IMR-90 (cell line): ENCODE measurements around the gene DPF1. TPM values are rescaled to one million over a fixed set of nuclear protein-coding genes. Genes with fewer than 3 reads are reported as not detected.

ENCODE experiments used
- ATAC-seq: fragments of 200-7000 bp; cut with Tn5 transposase; 2 replicates; pipeline ENCODE4 v1.9.1; 2020; ENCODE audit warnings: low read depth, mild to moderate bottlenecking, moderate library complexity
- BruUV-seq: library from RNA; stranded (reverse); fragments of 400-500 nt; replicated peaks from 2 replicates; lab custom pipeline; 2021; lab: Mats Ljungman, UMichigan
- CTCF ChIA-PET: fragments of 300-600 bp; formaldehyde crosslinking; extraction: SDS; loops from one replicate; lab custom pipeline; 2021; ENCODE audit warnings: antibody characterized with exemption; lab: Yijun Ruan, JAX
- POLR2A ChIA-PET: fragments of 300-600 bp; sonication (Branson Sonifier 250); formaldehyde crosslinking; loops from one replicate; lab custom pipeline; 2022; ENCODE audit warnings: antibody characterized with exemption; ENCODE audit not compliant: unreplicated experiment; lab: Charles Lee
- DNase-seq: peaks from one replicate; pipeline ENCODE4 v3.0.0; 2013
- H2AFZ ChIP-seq: replicated peaks from 2 replicates; pipeline ENCODE3; 2013; ENCODE audit warnings: low read length, mild to moderate bottlenecking; ENCODE audit not compliant: poor library complexity
- H2AK5ac ChIP-seq: 2 replicates; pipeline ENCODE4 v1.6.1; 2013; ENCODE audit warnings: low read depth, low read length, inconsistent platforms
- H2AK9ac ChIP-seq: replicated peaks from 2 replicates; pipeline ENCODE3; 2013; ENCODE audit warnings: mild to moderate bottlenecking, low read depth, low read length, moderate library complexity; ENCODE audit not compliant: poor library complexity
- H2BK120ac ChIP-seq: 2 replicates; pipeline ENCODE4 v1.6.1; 2013; ENCODE audit warnings: low read depth, low read length, inconsistent platforms
- H2BK15ac ChIP-seq: 3 replicates; pipeline ENCODE4 v1.6.1; 2013; ENCODE audit warnings: low read depth, low read length, inconsistent platforms
- H2BK20ac ChIP-seq: 2 replicates; pipeline ENCODE4 v1.6.1; 2013; ENCODE audit warnings: low read depth, mild to moderate bottlenecking, inconsistent platforms, low read length, moderate library complexity
- H2BK5ac ChIP-seq: 2 replicates; pipeline ENCODE4 v1.6.1; 2013; ENCODE audit warnings: mild to moderate bottlenecking, low read depth, low read length, inconsistent platforms; ENCODE audit not compliant: poor library complexity, severe bottlenecking
- H3K14ac ChIP-seq: replicated peaks from 2 replicates; pipeline ENCODE4 v1.6.1; 2013; ENCODE audit warnings: low read depth, low read length, inconsistent platforms
- H3K18ac ChIP-seq: 2 replicates; pipeline ENCODE4 v1.6.1; 2013; ENCODE audit warnings: low read depth, low read length, control low read depth
- H3K23ac ChIP-seq: 2 replicates; pipeline ENCODE4 v1.6.1; 2013; ENCODE audit warnings: low read depth, low read length, inconsistent platforms
- H3K27ac ChIP-seq: 2 replicates; pipeline ENCODE4 v1.5.1; 2013; ENCODE audit warnings: mild to moderate bottlenecking, control low read depth, low read length; ENCODE audit not compliant: insufficient read depth
- H3K27me3 ChIP-seq: 2 replicates; pipeline ENCODE4 v1.6.1; 2013; ENCODE audit warnings: low read length; ENCODE audit not compliant: control insufficient read depth, insufficient read depth
- H3K36me3 ChIP-seq: 2 replicates; pipeline ENCODE4 v1.6.1; 2013; ENCODE audit warnings: low read length, mixed read lengths; ENCODE audit not compliant: control insufficient read depth, insufficient read depth
- H3K4ac ChIP-seq: 2 replicates; pipeline ENCODE4 v1.6.1; 2013; ENCODE audit warnings: low read depth, low read length, inconsistent platforms
- H3K4me1 ChIP-seq: 2 replicates; pipeline ENCODE4 v1.6.1; 2013; ENCODE audit warnings: low read length, mixed read lengths; ENCODE audit not compliant: control insufficient read depth, insufficient read depth
- H3K4me2 ChIP-seq: 2 replicates; pipeline ENCODE4 v1.6.1; 2013; ENCODE audit warnings: low read depth, mild to moderate bottlenecking, control low read depth, low read length, moderate library complexity
- H3K4me3 ChIP-seq: 2 replicates; pipeline ENCODE4 v1.5.1; 2013; ENCODE audit warnings: low read depth, mild to moderate bottlenecking, control low read depth, low read length, moderate library complexity; ENCODE audit not compliant: insufficient read depth
- H3K56ac ChIP-seq: 2 replicates; pipeline ENCODE4 v1.6.1; 2013; ENCODE audit warnings: low read length, inconsistent platforms; ENCODE audit not compliant: insufficient read depth; ENCODE audit errors: extremely low read depth
- H3K79me1 ChIP-seq, 2 experiments: 2 replicates each; pipeline ENCODE4 v1.6.1; 2013; ENCODE audit warnings: low read length in 2 of 2, inconsistent platforms in 1 of 2, low read depth in 1 of 2
- H3K9ac ChIP-seq: 2 replicates; pipeline ENCODE4 v1.6.1; 2013; ENCODE audit warnings: low read depth, low read length, control low read depth
- H3K9me1 ChIP-seq: 2 replicates; pipeline ENCODE4 v1.6.1; 2013; ENCODE audit warnings: low read length, inconsistent platforms; ENCODE audit not compliant: insufficient read depth
- H3K9me3 ChIP-seq: 2 replicates; pipeline ENCODE4 v1.6.1; 2013; ENCODE audit warnings: low read length; ENCODE audit not compliant: control insufficient read depth, insufficient read depth
- H4K20me1 ChIP-seq: 2 replicates; pipeline ENCODE4 v1.6.1; 2013; ENCODE audit warnings: low read length, inconsistent platforms; ENCODE audit not compliant: insufficient read depth
- H4K5ac ChIP-seq: 2 replicates; pipeline ENCODE4 v1.6.1; 2013; ENCODE audit warnings: mild to moderate bottlenecking, low read depth, low read length, control low read depth
- H4K8ac ChIP-seq, 2 experiments: 2 replicates each; pipeline ENCODE4 v1.6.1; 2013; ENCODE audit warnings: low read depth in 2 of 2, low read length in 2 of 2, control low read depth in 1 of 2, inconsistent platforms in 1 of 2
- H4K91ac ChIP-seq: 2 replicates; pipeline ENCODE4 v1.6.1; 2013; ENCODE audit warnings: low read depth, low read length, inconsistent platforms; ENCODE audit not compliant: insufficient read depth
- CEBPB ChIP-seq: IDR thresholded peaks from 2 replicates; pipeline ENCODE4 v1.6.1; 2012; ENCODE audit warnings: low read depth, low read length, improper control_type of control experiment
- FOS ChIP-seq: fragments of 150-350 bp; IDR thresholded peaks from 2 replicates; pipeline ENCODE4 v1.6.1; 2016; ENCODE audit warnings: low read depth, low read length
- MAFK ChIP-seq: IDR thresholded peaks from 2 replicates; pipeline ENCODE4 v1.6.1; 2012; ENCODE audit warnings: low read depth, low read length, improper control_type of control experiment
- MXI1 ChIP-seq: IDR thresholded peaks from 2 replicates; pipeline ENCODE4 v1.6.1; 2012; ENCODE audit warnings: low read depth, mild to moderate bottlenecking, low read length, moderate library complexity, borderline replicate concordance
- NFE2L2 ChIP-seq: fragments of 150-350 bp; IDR thresholded peaks from 2 replicates; pipeline ENCODE4 v1.6.1; 2016; ENCODE audit warnings: low read depth, mild to moderate bottlenecking, low read length
- POLR2A ChIP-seq: IDR thresholded peaks from 2 replicates; pipeline ENCODE4 v1.6.1; 2012; ENCODE audit warnings: mild to moderate bottlenecking, low read depth, low read length
- RCOR1 ChIP-seq: IDR thresholded peaks from 2 replicates; pipeline ENCODE4 v1.6.1; 2012; ENCODE audit warnings: mild to moderate bottlenecking, low read length, improper control_type of control experiment; ENCODE audit not compliant: insufficient replicate concordance
- RFX5 ChIP-seq: IDR thresholded peaks from 2 replicates; pipeline ENCODE4 v1.8.0; 2012; ENCODE audit warnings: low read depth, mild to moderate bottlenecking, low read length, moderate library complexity
- WGBS, 2 experiments: methylation state at CpG; one replicate each; pipeline versions ENCODE4 v1.1.5 to v1.1.7; 2013; ENCODE audit warnings: missing lambda C conversion rate in 2 of 2; ENCODE audit not compliant: insufficient read length in 1 of 2; ENCODE audit errors: extremely low coverage in 2 of 2; 5-methylcytosine and 5-hydroxymethylcytosine counted together
- dilution Hi-C: fragments of 300-500 bp; cut with HindIII; formaldehyde crosslinking; loops from one replicate; pipeline ENCODE4 v1.14.3; 2018; ENCODE audit warnings: low sequenced_read_pairs; ENCODE audit not compliant: unreplicated experiment
- in situ Hi-C: fragments of 300-500 bp; cut with MboI; formaldehyde crosslinking; loops from 3 replicates; pipeline ENCODE4 v1.14.3; 2019; ENCODE audit warnings: low sequenced_read_pairs, inconsistent platforms, mixed read lengths
- intact Hi-C: fragments of 100-400 bp; cut with micrococcal nuclease; formaldehyde crosslinking; loops from 2 replicates; pipeline ENCODE4 v1.10.0; 2022
- polyA plus RNA-seq, 3 experiments: library from polyadenylated mRNA; depleted of rRNA; stranded (reverse); fragments of >200 nt; gene quantifications; 2 replicates each; pipeline ENCODE4 v1.2.3, GENCODE V29; 2012; ENCODE audit warnings: low replicate concordance in 1 of 3
- total RNA-seq: library from RNA; depleted of rRNA; stranded (reverse); fragments of >200 nt; gene quantifications from 2 replicates; pipeline ENCODE4 v1.2.3, GENCODE V29; 2012

The DPF1 gene
- total and polyA plus RNA-seq, 2 of the 4 experiments (the other 2 are of a cell fraction) = 3.2 to 5.5 TPM

GRCh38 chr19:38193445-38193844 is 30.6 kb downstream of the DPF1 start:
- Histone ChIP-seq H3K9ac (no peak overlapping the region), H2BK5ac (no peak overlapping the region), H3K9me3 (no peaks in the 10 kb centered on the region), H4K20me1 (no peaks in the 10 kb centered on the region), H2AK5ac (no peak overlapping the region), H3K36me3 (peaks cover 14% of the 10 kb centered on the region), H3K27ac (no peak overlapping the region), H2BK15ac (no peak overlapping the region), H4K5ac (no peak overlapping the region), H4K91ac (no peak overlapping the region), H2BK20ac (no peak overlapping the region), H2AK9ac (no peak overlapping the region), H3K56ac (no peak overlapping the region), H3K18ac (no peak overlapping the region), H3K79me1 (peaks cover 0 to 12% of the 10 kb centered on the region in 2 experiments; a peak in 2 of 4 replicates), H3K27me3 (no peaks in the 10 kb centered on the region), H3K9me1 (peaks cover 6% of the 10 kb centered on the region; the same call in 1 of the 2 replicates), H3K4me1 (no peaks in the 10 kb centered on the region), H2BK120ac (no peak overlapping the region), H3K4me2 (no peak overlapping the region), H3K23ac (no peak overlapping the region), H3K4me3 (no peak overlapping the region), H3K4ac (no peak overlapping the region), H4K8ac (no peak overlapping the region), H2AFZ (no peak overlapping the region), H3K14ac (no peak overlapping the region)
- intact Hi-C loops (no loop called here), dilution Hi-C loops (no loop called here), in situ Hi-C loops (no loop called here)
- no peak for TF ChIP-seq NFE2L2
- TF ChIP-seq RCOR1 = no peak
- no peak for TF ChIP-seq RFX5
- no peak for TF ChIP-seq MAFK
- TF ChIP-seq CEBPB = no peak
- TF ChIP-seq MXI1 = no peak
- TF ChIP-seq POLR2A = no peak
- no peak for TF ChIP-seq FOS
- ChIA-PET POLR2A (interaction anchor here (0.6 kb wide), 1 partner anchor 58 kb away, joined by 3 read pairs; no protein-coding TSS in a partner anchor), CTCF (no interaction called here)
- no peak for DNase-seq
- BruUV-seq = no TSS peak
- WGBS, 2 experiments = 99% methylated on average over 11 of the region's 29 CpGs; no CpG with 5 or more reads in 1 of the 2 experiments
- no peak for ATAC-seq
